CD8-positive, alpha-beta memory T cell (primary cell): Measurements from ENCODE around the gene SNX10. TPM values are rescaled to one million over a fixed set of nuclear protein-coding genes. Genes with fewer than 3 reads are reported as not detected.

Experiments
- CTCF ChIA-PET: fragments of 350-600 bp; sonication (Branson Sonifier 250); formaldehyde crosslinking; loops from one replicate; lab custom pipeline; 2021; ENCODE audit warnings: antibody characterized with exemption; lab: Charles Lee
- POLR2A ChIA-PET: fragments of 350-600 bp; sonication (Branson Sonifier 250); formaldehyde crosslinking; loops from one replicate; lab custom pipeline; 2021; ENCODE audit warnings: antibody characterized with exemption; lab: Charles Lee
- DNase-seq, 5 donors: peaks; one replicate each; pipeline versions ENCODE4 v3.0.0 to v3.0.0-alpha.2; 2020 to 2022; ENCODE audit warnings: mixed read lengths in 1 of 5
- H3K27ac ChIP-seq: one replicate; pipeline ENCODE4 v1.7.0; 2013; ENCODE audit warnings: low read depth, mild to moderate bottlenecking, low read length, moderate library complexity
- H3K27me3 ChIP-seq: 2 replicates; pipeline ENCODE4 v1.7.0; 2013; ENCODE audit warnings: low read length, mild to moderate bottlenecking; ENCODE audit not compliant: insufficient read depth, poor library complexity, severe bottlenecking
- H3K36me3 ChIP-seq: 2 replicates; pipeline ENCODE4 v1.7.0; 2013; ENCODE audit warnings: mild to moderate bottlenecking, low read length, moderate library complexity; ENCODE audit not compliant: insufficient read depth
- H3K4me1 ChIP-seq: 2 replicates; pipeline ENCODE4 v1.7.0; 2013; ENCODE audit warnings: mild to moderate bottlenecking, low read length, moderate library complexity; ENCODE audit not compliant: insufficient read depth
- H3K4me3 ChIP-seq: 2 replicates; pipeline ENCODE4 v1.7.0; 2013; ENCODE audit warnings: mild to moderate bottlenecking, low read length
- H3K9me3 ChIP-seq: 2 replicates; pipeline ENCODE4 v1.7.0; 2013; ENCODE audit warnings: mild to moderate bottlenecking, low read length
- H3K27ac Mint-ChIP-seq, 8 donors: one replicate each; pipeline ENCODE4 v1.8.0; 2020 to 2021; ENCODE audit warnings: mixed read lengths in 8 of 8, mild to moderate bottlenecking in 6 of 8, inconsistent platforms in 3 of 8, moderate library complexity in 3 of 8
- H3K27me3 Mint-ChIP-seq, 2 donors: one replicate each; pipeline ENCODE4 v1.8.0; 2020 to 2021; ENCODE audit warnings: mixed read lengths in 2 of 2, mild to moderate bottlenecking in 1 of 2, moderate library complexity in 1 of 2
- H3K36me3 Mint-ChIP-seq, 3 donors: one replicate each; pipeline ENCODE4 v1.8.0; 2020 to 2021; ENCODE audit warnings: mixed read lengths in 3 of 3, inconsistent platforms in 1 of 3, mild to moderate bottlenecking in 1 of 3
- H3K4me1 Mint-ChIP-seq, 3 donors: one replicate each; pipeline ENCODE4 v1.8.0; 2020 to 2021; ENCODE audit warnings: mixed read lengths in 3 of 3, inconsistent platforms in 1 of 3, mild to moderate bottlenecking in 1 of 3
- H3K4me3 Mint-ChIP-seq, 7 donors: one replicate each; pipeline ENCODE4 v1.8.0; 2020 to 2021; ENCODE audit warnings: mixed read lengths in 7 of 7, mild to moderate bottlenecking in 6 of 7, moderate library complexity in 4 of 7, inconsistent platforms in 2 of 7
- H3K9me3 Mint-ChIP-seq, 5 donors: one replicate each; pipeline ENCODE4 v1.8.0; 2020 to 2022; ENCODE audit warnings: mixed read lengths in 5 of 5, mild to moderate bottlenecking in 3 of 5, moderate library complexity in 2 of 5, inconsistent platforms in 1 of 5
- polyA plus RNA-seq: library from polyadenylated mRNA; unstranded; fragments of 300-500 nt; fragmentation: Illumina TruSeq; gene quantifications from one replicate; pipeline ENCODE4 v1.2.3, GENCODE V29; 2021
- total RNA-seq, 2 experiments: library from RNA; stranded (reverse); gene quantifications; one replicate each; pipeline ENCODE4 v1.2.3, GENCODE V29; 2021

The SNX10 gene
- total and polyA plus RNA-seq, 3 experiments from 2014 or later: 30.9 to 45.0 (median 40.5) TPM

- DNase-seq: no peak
- Mint-ChIP-seq H3K27ac (no peak overlapping the region), H3K36me3 (no peaks in the 10 kb centered on the region), H3K4me3 (no peak overlapping the region), H3K4me1 (no peaks in the 10 kb centered on the region), H3K27me3 (peaks cover 3 to 45% of the 10 kb centered on the region in 2 donors), H3K9me3 (no peaks in the 10 kb centered on the region)
- H3K27ac ChIP-seq: no peak overlapping the region
- no peaks in the 10 kb centered on the region for H3K9me3 ChIP-seq
- H3K4me3 ChIP-seq: no peak overlapping the region
- H3K36me3 ChIP-seq: no peaks in the 10 kb centered on the region
- ChIA-PET CTCF (interaction anchor here (0.9 kb wide), 1 partner anchor 13 kb away, joined by 3 read pairs; no protein-coding TSS in a partner anchor), POLR2A (no interaction called here)
- no peaks in the 10 kb centered on the region for H3K4me1 ChIP-seq
- H3K27me3 ChIP-seq: peaks cover 8% of the 10 kb centered on the region
Observed at GRCh38 chr7:26385240-26385639, 93.6 kb downstream of the SNX10 start.

- H3K9me3 ChIP-seq: no peaks in the 10 kb centered on the region
- no peak overlapping the region for H3K4me3 ChIP-seq
- H3K27ac ChIP-seq: no peak overlapping the region
- Mint-ChIP-seq H3K9me3 (no peaks in the 10 kb centered on the region), H3K36me3 (no peaks in the 10 kb centered on the region), H3K27ac (no peak overlapping the region), H3K27me3 (peaks cover 5 to 57% of the 10 kb centered on the region in 2 donors), H3K4me1 (no peaks in the 10 kb centered on the region), H3K4me3 (no peak overlapping the region)
- ChIA-PET POLR2A (no interaction called here), CTCF (no interaction called here)
- H3K36me3 ChIP-seq: no peaks in the 10 kb centered on the region
- DNase-seq: no peak
- peaks cover 12% of the 10 kb centered on the region for H3K27me3 ChIP-seq
- no peaks in the 10 kb centered on the region for H3K4me1 ChIP-seq
Observed at GRCh38 chr7:26387731-26388130, 96.1 kb downstream of the SNX10 start.

- H3K27ac ChIP-seq: no peak overlapping the region
- Mint-ChIP-seq H3K9me3 (no peaks in the 10 kb centered on the region), H3K27me3 (peaks cover 5 to 58% of the 10 kb centered on the region in 2 donors), H3K27ac (no peak overlapping the region), H3K4me3 (no peak overlapping the region), H3K4me1 (no peaks in the 10 kb centered on the region), H3K36me3 (no peaks in the 10 kb centered on the region)
- POLR2A ChIA-PET: no interaction called here
- H3K9me3 ChIP-seq: no peaks in the 10 kb centered on the region
- CTCF ChIA-PET: no interaction called here
- DNase-seq: no peak
- no peak overlapping the region for H3K4me3 ChIP-seq
- H3K36me3 ChIP-seq: no peaks in the 10 kb centered on the region
- H3K27me3 ChIP-seq: peaks cover 12% of the 10 kb centered on the region
- H3K4me1 ChIP-seq: no peaks in the 10 kb centered on the region
Observed at GRCh38 chr7:26388256-26388655, 96.6 kb downstream of the SNX10 start.

- no peak overlapping the region for H3K27ac Mint-ChIP-seq
- peaks cover 17% of the 10 kb centered on the region for H3K27me3 ChIP-seq
- no peak overlapping the region for H3K27ac ChIP-seq
- DNase-seq: no peak
- peaks cover 0 to 4% (median 0%) of the 10 kb centered on the region in 3 donors for H3K36me3 Mint-ChIP-seq
- POLR2A ChIA-PET: no interaction called here
- no peaks in the 10 kb centered on the region for H3K9me3 Mint-ChIP-seq
- CTCF ChIA-PET: no interaction called here
- no peaks in the 10 kb centered on the region for H3K9me3 ChIP-seq
- H3K4me1 ChIP-seq: no peaks in the 10 kb centered on the region
- H3K27me3 Mint-ChIP-seq: peaks cover 5 to 63% of the 10 kb centered on the region in 2 donors
- no peak overlapping the region for H3K4me3 ChIP-seq
- H3K4me3 Mint-ChIP-seq: no peak overlapping the region
- H3K4me1 Mint-ChIP-seq: no peaks in the 10 kb centered on the region
- H3K36me3 ChIP-seq: no peaks in the 10 kb centered on the region
Observed at GRCh38 chr7:26390016-26390415, 98.4 kb downstream of the SNX10 start.

GRCh38 chr7:26393818-26394217 lies 102.2 kb downstream of the SNX10 start:
- DNase-seq: no peak
- Mint-ChIP-seq H3K4me1 (peaks cover 5 to 8% (median 6%) of the 10 kb centered on the region in 3 donors), H3K27me3 (peaks cover 16 to 67% of the 10 kb centered on the region in 2 donors), H3K4me3 (no peak overlapping the region), H3K36me3 (peaks cover 0 to 4% (median 0%) of the 10 kb centered on the region in 3 donors), H3K9me3 (no peaks in the 10 kb centered on the region), H3K27ac (peak overlapping the region in 1 of 8 donors; percentile 3)
- ChIA-PET CTCF (no interaction called here), POLR2A (no interaction called here)
- H3K27ac ChIP-seq: no peak overlapping the region
- no peaks in the 10 kb centered on the region for H3K36me3 ChIP-seq
- no peak overlapping the region for H3K4me3 ChIP-seq
- peaks cover 15% of the 10 kb centered on the region for H3K27me3 ChIP-seq
- no peaks in the 10 kb centered on the region for H3K4me1 ChIP-seq
- H3K9me3 ChIP-seq: no peaks in the 10 kb centered on the region

GRCh38 chr7:26397332-26397731 lies 105.7 kb downstream of the SNX10 start:
- POLR2A ChIA-PET: no interaction called here
- H3K27ac Mint-ChIP-seq: no peak overlapping the region
- H3K27me3 Mint-ChIP-seq: peaks cover 16 to 77% of the 10 kb centered on the region in 2 donors
- H3K9me3 Mint-ChIP-seq: no peaks in the 10 kb centered on the region
- H3K27me3 ChIP-seq: peaks cover 19% of the 10 kb centered on the region
- DNase-seq: no peak
- H3K4me1 ChIP-seq: no peaks in the 10 kb centered on the region
- H3K36me3 Mint-ChIP-seq: peaks cover 0 to 4% (median 0%) of the 10 kb centered on the region in 3 donors
- peak overlapping the region in 6 of 7 donors; percentile 18 to 82 (median 65) for H3K4me3 Mint-ChIP-seq
- CTCF ChIA-PET: no interaction called here
- H3K27ac ChIP-seq: no peak overlapping the region
- H3K36me3 ChIP-seq: no peaks in the 10 kb centered on the region
- H3K4me3 ChIP-seq: no peak overlapping the region
- H3K9me3 ChIP-seq: no peaks in the 10 kb centered on the region
- peaks cover 10 to 17% (median 11%) of the 10 kb centered on the region in 3 donors for H3K4me1 Mint-ChIP-seq

GRCh38 chr7:26397796-26398426 lies 106.2 kb downstream of the SNX10 start:
- CTCF ChIA-PET: no interaction called here
- peaks cover 0 to 4% (median 0%) of the 10 kb centered on the region in 3 donors for H3K36me3 Mint-ChIP-seq
- H3K9me3 Mint-ChIP-seq: no peaks in the 10 kb centered on the region
- H3K4me3 ChIP-seq: no peak overlapping the region
- peak in 1 of 5 donors; percentile 3 for DNase-seq
- H3K27ac ChIP-seq: no peak overlapping the region
- POLR2A ChIA-PET: no interaction called here
- H3K9me3 ChIP-seq: no peaks in the 10 kb centered on the region
- H3K4me3 Mint-ChIP-seq: peak overlapping the region; percentile 72 to 85 (median 79)
- no peaks in the 10 kb centered on the region for H3K4me1 ChIP-seq
- peaks cover 16 to 77% of the 10 kb centered on the region in 2 donors for H3K27me3 Mint-ChIP-seq
- H3K36me3 ChIP-seq: no peaks in the 10 kb centered on the region
- no peak overlapping the region for H3K27ac Mint-ChIP-seq
- H3K4me1 Mint-ChIP-seq: peaks cover 10 to 17% (median 11%) of the 10 kb centered on the region in 3 donors
- H3K27me3 ChIP-seq: peaks cover 19% of the 10 kb centered on the region

GRCh38 chr7:26398427-26398755 lies 106.7 kb downstream of the SNX10 start:
- CTCF ChIA-PET: no interaction called here
- Histone ChIP-seq H3K4me1 (no peaks in the 10 kb centered on the region), H3K9me3 (no peaks in the 10 kb centered on the region), H3K27ac (no peak overlapping the region), H3K36me3 (no peaks in the 10 kb centered on the region), H3K27me3 (peaks cover 19% of the 10 kb centered on the region), H3K4me3 (no peak overlapping the region)
- Mint-ChIP-seq H3K27ac (no peak overlapping the region), H3K36me3 (peaks cover 0 to 4% (median 0%) of the 10 kb centered on the region in 3 donors), H3K9me3 (no peaks in the 10 kb centered on the region), H3K27me3 (peaks cover 16 to 74% of the 10 kb centered on the region in 2 donors), H3K4me3 (peak overlapping the region in 6 of 7 donors; percentile 72 to 91 (median 82)), H3K4me1 (peaks cover 10 to 17% (median 11%) of the 10 kb centered on the region in 3 donors)
- DNase-seq: no peak
- POLR2A ChIA-PET: no interaction called here
